WTC11 (cell line): ENCODE data around the gene TBCE. TPM values are rescaled to one million over a fixed set of nuclear protein-coding genes. Genes with fewer than 3 reads are reported as not detected.
A peak's percentile ranks its signal among the peaks of the same experiment; 100 is the strongest.
"Not testable (repeated sequence)": the region's sequence is repeated elsewhere in the genome, so short reads cannot be mapped to it uniquely, and the experiment has no call there.

Experiments used
- ATAC-seq: fragments of 200-7000 bp; cut with Tn5 transposase; 2 replicates; pipeline ENCODE4 v1.10.0; 2021; ENCODE audit warnings: mild to moderate bottlenecking, moderate library complexity
- CTCF ChIA-PET: fragments of 300-600 bp; sonication (Branson Sonifier 250); formaldehyde crosslinking; loops from one replicate; lab custom pipeline; 2021; ENCODE audit warnings: antibody characterized with exemption; lab: Charles Lee
- POLR2A ChIA-PET: fragments of 350-600 bp; sonication (Branson Sonifier 250); formaldehyde crosslinking; loops from one replicate; lab custom pipeline; 2021; ENCODE audit warnings: antibody characterized with exemption; lab: Charles Lee
- DNase-seq: peaks from one replicate; pipeline ENCODE4 v3.0.0; 2021; ENCODE audit warnings: low spot score
- H3K27ac Mint-ChIP-seq: 2 replicates; pipeline ENCODE4 v1.8.0; 2021; ENCODE audit warnings: mixed read lengths
- H3K27me3 Mint-ChIP-seq: 2 replicates; pipeline ENCODE4 v1.8.0; 2021; ENCODE audit warnings: low read depth, mild to moderate bottlenecking, moderate library complexity, mixed read lengths
- H3K36me3 Mint-ChIP-seq: 2 replicates; pipeline ENCODE4 v1.8.0; 2021; ENCODE audit warnings: mixed read lengths
- H3K4me1 Mint-ChIP-seq: 2 replicates; pipeline ENCODE4 v1.8.0; 2022; ENCODE audit warnings: mixed read lengths
- H3K4me3 Mint-ChIP-seq: 2 replicates; pipeline ENCODE4 v1.8.0; 2021; ENCODE audit warnings: mild to moderate bottlenecking, moderate library complexity, mixed read lengths
- H3K9me3 Mint-ChIP-seq: 2 replicates; pipeline ENCODE4 v1.8.0; 2021; ENCODE audit warnings: mixed read lengths
- ETV6 ChIP-seq: sonication (generic); formaldehyde crosslinking; IDR thresholded peaks from 2 replicates; pipeline ENCODE4 v1.8.1; 2022; ENCODE audit warnings: mild to moderate bottlenecking, missing genetic modification reagents
- FOXP4 ChIP-seq: sonication (generic); formaldehyde crosslinking; IDR thresholded peaks from 2 replicates; pipeline ENCODE4 v1.8.0; 2022; ENCODE audit warnings: mild to moderate bottlenecking, missing genetic modification reagents
- HMGXB4 ChIP-seq: sonication (generic); formaldehyde crosslinking; IDR thresholded peaks from 2 replicates; pipeline ENCODE4 v1.8.1; 2023; ENCODE audit warnings: mild to moderate bottlenecking, moderate library complexity, missing genetic modification reagents
- IRF1 ChIP-seq: sonication (generic); formaldehyde crosslinking; IDR thresholded peaks from 2 replicates; pipeline ENCODE4 v1.8.0; 2023; ENCODE audit warnings: missing genetic modification reagents
- KAT7 ChIP-seq: sonication (generic); formaldehyde crosslinking; IDR thresholded peaks from 2 replicates; pipeline ENCODE4 v1.8.1; 2023; ENCODE audit warnings: missing genetic modification reagents, mild to moderate bottlenecking, borderline replicate concordance
- NR1H2 ChIP-seq: sonication (generic); formaldehyde crosslinking; IDR thresholded peaks from 2 replicates; pipeline ENCODE4 v1.9.0; 2021; ENCODE audit warnings: mild to moderate bottlenecking, moderate library complexity, missing genetic modification reagents
- SP1 ChIP-seq: sonication (generic); formaldehyde crosslinking; conservative IDR thresholded peaks from 2 replicates; pipeline ENCODE4 v1.8.1; 2022; ENCODE audit warnings: missing genetic modification reagents
- USF1 ChIP-seq: sonication (generic); formaldehyde crosslinking; IDR thresholded peaks from 2 replicates; pipeline ENCODE4 v1.8.0; 2022; ENCODE audit warnings: mild to moderate bottlenecking, missing genetic modification reagents
- ZBTB21 ChIP-seq: sonication (generic); formaldehyde crosslinking; IDR thresholded peaks from 2 replicates; pipeline ENCODE4 v1.8.1; 2023; ENCODE audit warnings: mild to moderate bottlenecking, missing genetic modification reagents, borderline replicate concordance
- ZNF138 ChIP-seq: sonication (generic); formaldehyde crosslinking; conservative IDR thresholded peaks from 2 replicates; pipeline ENCODE4 v1.8.1; 2022; ENCODE audit warnings: mild to moderate bottlenecking, moderate library complexity, missing genetic modification reagents
- ZNF396 ChIP-seq: fragments of 250-450 bp; sonication (Bioruptor Pico); IDR thresholded peaks from 2 replicates; pipeline ENCODE4 v1.8.0; 2021; ENCODE audit warnings: mild to moderate bottlenecking, moderate library complexity, borderline replicate concordance
- ZSCAN18 ChIP-seq: fragments of 250-450 bp; sonication (Bioruptor Pico); IDR thresholded peaks from 2 replicates; pipeline ENCODE4 v2.1.2; 2022; ENCODE audit warnings: mild to moderate bottlenecking, moderate library complexity
- total RNA-seq: library from RNA; stranded (reverse); gene quantifications from 3 replicates; pipeline ENCODE4 v1.2.3, GENCODE V29; 2021

The TBCE gene
- total RNA-seq, 1 experiment from 2014 or later: 34.8 TPM

GRCh38 chr1:235357485-235358373 lies 9.5 kb upstream of the TBCE start:
- no peaks in the 10 kb centered on the region for H3K36me3 Mint-ChIP-seq
- H3K9me3 Mint-ChIP-seq: no peaks in the 10 kb centered on the region
- ATAC-seq (peak; percentile 94), DNase-seq (peak; percentile 38)
- POLR2A ChIA-PET: interaction anchor here (0.7 kb wide), 1 partner anchor 28 kb away, joined by 3 read pairs; no protein-coding TSS in a partner anchor
- no peaks in the 10 kb centered on the region; the same call in 1 of the 2 replicates for H3K27me3 Mint-ChIP-seq
- TF ChIP-seq ZNF396 (CRISPR knock-in tag) (no peak), ETV6 (CRISPR knock-in tag) (no peak), SP1 (no peak), KAT7 (CRISPR knock-in tag) (no peak), IRF1 (CRISPR knock-in tag) (no peak), HMGXB4 (CRISPR knock-in tag) (no peak), FOXP4 (no peak), NR1H2 (CRISPR knock-in tag) (no peak), ZBTB21 (CRISPR knock-in tag) (no peak), ZNF138 (CRISPR knock-in tag) (no peak), ZSCAN18 (CRISPR knock-in tag) (no peak)
- TF ChIP-seq, all 79 proteins: peak for 0
- CTCF ChIA-PET: interaction anchor here (0.7 to 1.3 kb wide), 3 partner anchors 58 to 1099 kb away, joined by 3 to 5 read pairs (median 3); no protein-coding TSS in a partner anchor
- H3K27ac Mint-ChIP-seq: peak overlapping the region; percentile 89
- peaks cover 14% of the 10 kb centered on the region for H3K4me1 Mint-ChIP-seq
- no peak overlapping the region for H3K4me3 Mint-ChIP-seq

GRCh38 chr1:235358899-235359298 lies 8.3 kb upstream of the TBCE start:
- CTCF ChIA-PET: interaction anchor here (1.1 kb wide), 1 partner anchor 58 kb away, joined by 3 read pairs; no protein-coding TSS in a partner anchor
- TF ChIP-seq USF1 (CRISPR knock-in tag): no peak
- ATAC-seq (no peak), DNase-seq (no peak)
- no peaks in the 10 kb centered on the region for H3K9me3 Mint-ChIP-seq
- no peak overlapping the region for H3K27ac Mint-ChIP-seq
- H3K4me1 Mint-ChIP-seq: peaks cover 14% of the 10 kb centered on the region
- POLR2A ChIA-PET: interaction anchor here (0.6 kb wide), 1 partner anchor 131 kb away, joined by 4 read pairs; no protein-coding TSS in a partner anchor
- no peak overlapping the region for H3K4me3 Mint-ChIP-seq
- H3K36me3 Mint-ChIP-seq: no peaks in the 10 kb centered on the region
- no peaks in the 10 kb centered on the region; the same call in 1 of the 2 replicates for H3K27me3 Mint-ChIP-seq

- peaks cover 20% of the 10 kb centered on the region for H3K4me1 Mint-ChIP-seq
- H3K9me3 Mint-ChIP-seq, H3K27ac Mint-ChIP-seq, POLR2A ChIA-PET, H3K27me3 Mint-ChIP-seq, DNase-seq, ATAC-seq, H3K36me3 Mint-ChIP-seq, H3K4me3 Mint-ChIP-seq: not testable (repeated sequence)
- CTCF ChIA-PET: interaction anchor here (0.9 kb wide), 1 partner anchor 51 kb away, joined by 3 read pairs; no protein-coding TSS in a partner anchor
Measured at GRCh38 chr1:235364189-235364588, 3.0 kb upstream of the TBCE start.
